ENCODE results near the gene NDUFB5. TPM values are rescaled to one million over a fixed set of nuclear protein-coding genes. Genes with fewer than 3 reads are reported as not detected.

The NDUFB5 gene
- polyA plus RNA-seq, 1 donor (not counting 4 experiments of a cell fraction or from before 2014, with no cell fraction given), result 70.6 TPM

- Histone ChIP-seq H3K4me2 (ENCODE audit: control insufficient read depth, extremely low read depth, insufficient read depth, low read depth, low read length) (no peak overlapping the region), H3K36me3 (ENCODE audit: control insufficient read depth in 2 of 2, extremely low read depth in 1 of 2, insufficient read depth in 2 of 2, low read length in 2 of 2) (peaks cover 3 to 5% of the 10 kb centered on the region in 2 experiments), H3K4me3 (ENCODE audit: control insufficient read depth in 2 of 3, extremely low read depth in 1 of 3, insufficient read depth in 2 of 3, low read depth in 1 of 3, low read length in 3 of 3) (no peak overlapping the region), H4K20me1 (ENCODE audit: control insufficient read depth, extremely low read depth, insufficient read depth, low read length) (no peaks in the 10 kb centered on the region), H3K27ac (ENCODE audit: control insufficient read depth, insufficient read depth, low read length) (no peak overlapping the region), H2AFZ (ENCODE audit: control insufficient read depth, low read length) (no peak overlapping the region), H3K4me1 (ENCODE audit: control insufficient read depth, extremely low read depth, insufficient read depth, low read length) (no peaks in the 10 kb centered on the region), H3K27me3 (ENCODE audit: control insufficient read depth, extremely low read depth, insufficient read depth, low read length) (no peaks in the 10 kb centered on the region), H3K9me3 (ENCODE audit: control insufficient read depth, low read depth, low read length) (no peaks in the 10 kb centered on the region), H3K79me2 (ENCODE audit: control insufficient read depth, insufficient read depth, low read length) (no peaks in the 10 kb centered on the region), H3K9me1 (ENCODE audit: control insufficient read depth, extremely low read depth, insufficient read depth, low read length) (no peaks in the 10 kb centered on the region), H3K9ac (ENCODE audit: control insufficient read depth, extremely low read depth, insufficient read depth, low read length) (no peak overlapping the region)
- TF ChIP-seq, protein P1, sequence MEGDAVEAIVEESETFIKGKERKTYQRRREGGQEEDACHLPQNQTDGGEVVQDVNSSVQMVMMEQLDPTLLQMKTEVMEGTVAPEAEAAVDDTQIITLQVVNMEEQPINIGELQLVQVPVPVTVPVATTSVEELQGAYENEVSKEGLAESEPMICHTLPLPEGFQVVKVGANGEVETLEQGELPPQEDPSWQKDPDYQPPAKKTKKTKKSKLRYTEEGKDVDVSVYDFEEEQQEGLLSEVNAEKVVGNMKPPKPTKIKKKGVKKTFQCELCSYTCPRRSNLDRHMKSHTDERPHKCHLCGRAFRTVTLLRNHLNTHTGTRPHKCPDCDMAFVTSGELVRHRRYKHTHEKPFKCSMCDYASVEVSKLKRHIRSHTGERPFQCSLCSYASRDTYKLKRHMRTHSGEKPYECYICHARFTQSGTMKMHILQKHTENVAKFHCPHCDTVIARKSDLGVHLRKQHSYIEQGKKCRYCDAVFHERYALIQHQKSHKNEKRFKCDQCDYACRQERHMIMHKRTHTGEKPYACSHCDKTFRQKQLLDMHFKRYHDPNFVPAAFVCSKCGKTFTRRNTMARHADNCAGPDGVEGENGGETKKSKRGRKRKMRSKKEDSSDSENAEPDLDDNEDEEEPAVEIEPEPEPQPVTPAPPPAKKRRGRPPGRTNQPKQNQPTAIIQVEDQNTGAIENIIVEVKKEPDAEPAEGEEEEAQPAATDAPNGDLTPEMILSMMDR (optimal IDR thresholded peaks at IDR 0.05 in 1 of 3, IDR thresholded peaks at IDR 0.05 in 1 of 3, conservative IDR thresholded peaks at IDR 0.05 in 1 of 3; ENCODE audit: extremely low read depth in 1 of 3, insufficient read depth in 2 of 3, low read length in 3 of 3), result no peak
- no peak for TF ChIP-seq EZH2 (IDR thresholded peaks at IDR 0.05; ENCODE audit: low read length)
- dilution Hi-C loops (cut with MboI; ENCODE audit: extremely low pct_ligation_motif_present, low sequenced_read_pairs), result no loop called here
- FAIRE-seq (no peak), DNase-seq (ENCODE audit: low read depth, low spot score) (no peak)
Measured at GRCh38 chr3:179580992-179581391, 23.6 kb upstream of the NDUFB5 start.

- Histone ChIP-seq H3K9me1 (ENCODE audit: control insufficient read depth, extremely low read depth, insufficient read depth, low read length) (no peaks in the 10 kb centered on the region), H3K36me3 (ENCODE audit: control insufficient read depth in 2 of 2, extremely low read depth in 1 of 2, insufficient read depth in 2 of 2, low read length in 2 of 2) (peaks cover 4 to 13% of the 10 kb centered on the region in 2 experiments), H4K20me1 (ENCODE audit: control insufficient read depth, extremely low read depth, insufficient read depth, low read length) (no peaks in the 10 kb centered on the region), H3K4me2 (ENCODE audit: control insufficient read depth, extremely low read depth, insufficient read depth, low read depth, low read length) (no peak overlapping the region), H3K27ac (ENCODE audit: control insufficient read depth, insufficient read depth, low read length) (no peak overlapping the region), H3K9ac (ENCODE audit: control insufficient read depth, extremely low read depth, insufficient read depth, low read length) (no peak overlapping the region), H3K4me1 (ENCODE audit: control insufficient read depth, extremely low read depth, insufficient read depth, low read length) (no peaks in the 10 kb centered on the region), H3K4me3 (ENCODE audit: control insufficient read depth in 2 of 3, extremely low read depth in 1 of 3, insufficient read depth in 2 of 3, low read depth in 1 of 3, low read length in 3 of 3) (no peak overlapping the region), H3K9me3 (ENCODE audit: control insufficient read depth, low read depth, low read length) (no peaks in the 10 kb centered on the region), H2AFZ (ENCODE audit: control insufficient read depth, low read length) (no peak overlapping the region), H3K27me3 (ENCODE audit: control insufficient read depth, extremely low read depth, insufficient read depth, low read length) (no peaks in the 10 kb centered on the region), H3K79me2 (ENCODE audit: control insufficient read depth, insufficient read depth, low read length) (no peaks in the 10 kb centered on the region)
- dilution Hi-C loops (cut with MboI; ENCODE audit: extremely low pct_ligation_motif_present, low sequenced_read_pairs), result no loop called here
- TF ChIP-seq, protein P1 (optimal IDR thresholded peaks at IDR 0.05 in 1 of 3, IDR thresholded peaks at IDR 0.05 in 1 of 3, conservative IDR thresholded peaks at IDR 0.05 in 1 of 3; ENCODE audit: extremely low read depth in 1 of 3, insufficient read depth in 2 of 3, low read length in 3 of 3), result no peak
- TF ChIP-seq EZH2 (IDR thresholded peaks at IDR 0.05; ENCODE audit: low read length), result no peak
- no peak for FAIRE-seq
- no peak for DNase-seq (ENCODE audit: low read depth, low spot score)
Measured at GRCh38 chr3:179589143-179589542, 15.5 kb upstream of the NDUFB5 start.

All from keratinocyte (primary cell).